Measurements from ENCODE around the gene PRKCG. TPM values are rescaled to one million over a fixed set of nuclear protein-coding genes. Genes with fewer than 3 reads are reported as not detected.

The PRKCG gene
- total RNA-seq, 1 experiment from 2014 or later = 0.84 TPM

GRCh38 chr19:53894707-53895106 is 12.7 kb downstream of the PRKCG start:
- ChIA-PET POLR2A (ENCODE audit: low non-redundant PET) (no interaction called here), CTCF (no interaction called here)
- H3K9me3 ChIP-seq (ENCODE audit: low read depth, low read length, poor library complexity, severe bottlenecking) = no peaks in the 10 kb centered on the region
- no peaks in the 10 kb centered on the region for H3K36me3 ChIP-seq (ENCODE audit: insufficient read depth, low read length, poor library complexity, severe bottlenecking)
- no peak for DNase-seq (ENCODE audit: low spot score)
- TF ChIP-seq EZH2 (IDR thresholded peaks at IDR 0.05; ENCODE audit: borderline replicate concordance, low read depth, low read length, poor library complexity, severe bottlenecking) (no peak), CTCF (conservative IDR thresholded peaks at IDR 0.05; ENCODE audit: low read depth, low read length) (no peak)
- no TSS peak for BruUV-seq (replicated peaks)
- H3K27me3 ChIP-seq (replicated peaks; ENCODE audit: insufficient read depth, low read depth, low read length, poor library complexity) = peaks cover 7% of the 10 kb centered on the region
- peaks cover 8% of the 10 kb centered on the region for H3K4me1 ChIP-seq (ENCODE audit: insufficient read depth, low read length, poor library complexity, severe bottlenecking)
- intact Hi-C loops (cut with micrococcal nuclease; ENCODE audit: unreplicated experiment) = no loop called here
- H3K4me3 ChIP-seq (ENCODE audit: low read depth, low read length, poor library complexity, severe bottlenecking) = no peak overlapping the region
- H3K27ac ChIP-seq (ENCODE audit: low read depth, low read length, poor library complexity, severe bottlenecking) = no peak overlapping the region

- Histone ChIP-seq H3K9me3 (ENCODE audit: low read depth, low read length, poor library complexity, severe bottlenecking) (no peaks in the 10 kb centered on the region), H3K27me3 (replicated peaks; ENCODE audit: insufficient read depth, low read depth, low read length, poor library complexity) (peaks cover 7% of the 10 kb centered on the region), H3K4me1 (ENCODE audit: insufficient read depth, low read length, poor library complexity, severe bottlenecking) (peaks cover 8% of the 10 kb centered on the region), H3K36me3 (ENCODE audit: insufficient read depth, low read length, poor library complexity, severe bottlenecking) (no peaks in the 10 kb centered on the region), H3K4me3 (ENCODE audit: low read depth, low read length, poor library complexity, severe bottlenecking) (no peak overlapping the region), H3K27ac (ENCODE audit: low read depth, low read length, poor library complexity, severe bottlenecking) (no peak overlapping the region)
- no peak for DNase-seq (ENCODE audit: low spot score)
- POLR2A ChIA-PET (ENCODE audit: low non-redundant PET) = no interaction called here
- no peak for TF ChIP-seq EZH2 (IDR thresholded peaks at IDR 0.05; ENCODE audit: borderline replicate concordance, low read depth, low read length, poor library complexity, severe bottlenecking)
- no peak for TF ChIP-seq CTCF (conservative IDR thresholded peaks at IDR 0.05; ENCODE audit: low read depth, low read length)
- CTCF ChIA-PET = interaction anchor here (1.2 kb wide), 1 partner anchor 10 kb away, joined by 3 read pairs; no protein-coding TSS in a partner anchor
- BruUV-seq (replicated peaks) = no TSS peak
- intact Hi-C loops (cut with micrococcal nuclease; ENCODE audit: unreplicated experiment) = no loop called here
Measured at GRCh38 chr19:53896682-53897081, 14.7 kb downstream of the PRKCG start.

- POLR2A ChIA-PET (ENCODE audit: low non-redundant PET) = no interaction called here
Measured at GRCh38 chr19:53897459-53897858, 15.5 kb downstream of the PRKCG start.

More at GRCh38 chr19:53897459-53897858, 15.5 kb downstream of the PRKCG start:
- TF ChIP-seq EZH2 (IDR thresholded peaks at IDR 0.05; ENCODE audit: borderline replicate concordance, low read depth, low read length, poor library complexity, severe bottlenecking) (no peak), CTCF (conservative IDR thresholded peaks at IDR 0.05; ENCODE audit: low read depth, low read length) (no peak)
- DNase-seq (ENCODE audit: low spot score) = no peak
- no peak overlapping the region for H3K4me3 ChIP-seq (ENCODE audit: low read depth, low read length, poor library complexity, severe bottlenecking)
- peaks cover 7% of the 10 kb centered on the region for H3K27me3 ChIP-seq (replicated peaks; ENCODE audit: insufficient read depth, low read depth, low read length, poor library complexity)
- no peaks in the 10 kb centered on the region for H3K9me3 ChIP-seq (ENCODE audit: low read depth, low read length, poor library complexity, severe bottlenecking)
- H3K4me1 ChIP-seq (ENCODE audit: insufficient read depth, low read length, poor library complexity, severe bottlenecking) = peaks cover 8% of the 10 kb centered on the region
- intact Hi-C loops (cut with micrococcal nuclease; ENCODE audit: unreplicated experiment) = no loop called here
- H3K36me3 ChIP-seq (ENCODE audit: insufficient read depth, low read length, poor library complexity, severe bottlenecking) = no peaks in the 10 kb centered on the region
- CTCF ChIA-PET = interaction anchor here (0.5 to 1.2 kb wide), 2 partner anchors 9 to 128 kb away, joined by 3 to 5 read pairs; no protein-coding TSS in a partner anchor
- no peak overlapping the region for H3K27ac ChIP-seq (ENCODE audit: low read depth, low read length, poor library complexity, severe bottlenecking)
- no TSS peak for BruUV-seq (replicated peaks)
